Stomach smooth muscle (tissue), 2 donors: ENCODE results near the gene AFG3L2.

Experiments used
- H3K27ac ChIP-seq: one replicate; pipeline ENCODE4 v1.7.0; 2013; ENCODE audit warnings: mild to moderate bottlenecking, low read length, inconsistent platforms
- H3K27me3 ChIP-seq, 2 donors: one replicate each; pipeline ENCODE4 v1.7.0; 2013; ENCODE audit warnings: low read length in 2 of 2; ENCODE audit not compliant: insufficient read depth in 2 of 2, control insufficient read depth in 1 of 2
- H3K36me3 ChIP-seq, 2 donors: one replicate each; pipeline ENCODE4 v1.7.0; 2013; ENCODE audit warnings: low read length in 2 of 2; ENCODE audit not compliant: control insufficient read depth in 2 of 2, insufficient read depth in 2 of 2
- H3K4me1 ChIP-seq: one replicate; pipeline ENCODE4 v1.7.0; 2013; ENCODE audit warnings: low read length; ENCODE audit not compliant: control insufficient read depth, insufficient read depth
- H3K4me3 ChIP-seq, 2 donors: one replicate each; pipeline ENCODE4 v1.7.0; 2013; ENCODE audit warnings: low read length in 2 of 2
- H3K9ac ChIP-seq, 2 donors: one replicate each; pipeline ENCODE4 v1.7.0; 2013; ENCODE audit warnings: low read length in 2 of 2, mild to moderate bottlenecking in 1 of 2
- H3K9me3 ChIP-seq, 2 donors: one replicate each; pipeline ENCODE4 v1.7.0; 2013; ENCODE audit warnings: low read length in 2 of 2; ENCODE audit not compliant: control insufficient read depth in 2 of 2
- donor health status: healthy.
- donor health status: Pancreatic carcinoma.

Gene AFG3L2

DNA sequence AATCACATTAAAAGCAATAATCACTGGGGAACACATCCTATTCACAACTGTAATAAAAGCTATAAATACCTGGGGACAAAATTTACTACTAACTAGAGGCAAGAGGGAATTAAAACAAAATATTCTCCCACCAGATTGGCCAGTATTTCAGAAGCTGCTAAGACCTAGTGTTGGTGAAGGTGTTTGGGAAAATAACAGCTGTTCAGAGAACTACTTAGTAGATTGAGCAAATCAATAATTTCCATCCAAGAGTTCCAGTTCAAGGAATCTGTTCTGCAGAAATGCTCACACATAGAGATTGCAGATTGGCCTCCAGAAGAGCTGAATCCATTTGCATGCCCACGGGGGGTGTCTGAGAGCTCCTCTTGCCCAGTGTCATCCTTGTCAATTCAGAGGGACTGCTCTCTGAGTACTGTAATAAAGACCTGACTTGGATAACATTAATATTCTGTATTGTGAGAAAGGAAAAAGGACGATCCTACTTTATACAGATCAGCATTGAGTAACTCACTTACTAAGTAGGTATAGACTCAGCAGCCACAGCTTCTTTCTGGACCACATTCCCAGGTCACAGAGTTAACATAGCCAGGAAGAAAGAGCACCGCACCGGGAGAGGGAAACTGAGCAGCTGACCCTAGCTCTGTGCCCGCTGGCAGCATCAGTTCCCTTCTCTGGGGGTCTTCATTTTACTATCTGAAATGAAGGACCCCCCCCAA lies 63.3 kb downstream of the AFG3L2 start:
- H3K4me3 ChIP-seq, result peak overlapping the region in 1 of 2 donors; percentile 17

DNA sequence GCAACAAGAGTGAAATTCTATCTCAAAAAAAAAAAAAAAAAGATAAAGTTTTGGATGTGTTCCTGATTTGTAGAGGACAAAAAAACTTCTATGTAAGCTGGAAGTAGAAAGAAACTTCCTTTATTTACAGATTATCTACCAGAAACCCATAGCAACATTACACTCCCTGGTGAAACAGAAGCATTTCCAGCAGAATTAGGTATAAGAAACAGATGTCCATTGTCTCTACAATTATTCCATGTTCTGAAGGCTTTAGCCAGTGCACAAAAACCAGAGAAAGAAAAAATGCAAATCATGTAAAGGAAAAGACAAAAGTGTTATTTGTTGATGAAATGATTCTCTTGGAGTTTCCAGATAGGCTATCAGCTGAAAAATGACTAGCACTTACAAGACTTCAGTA lies 64.1 kb downstream of the AFG3L2 start:
- no peaks in the 10 kb centered on the region for H3K27me3 ChIP-seq
- peaks cover 0 to 6% of the 10 kb centered on the region in 2 donors for H3K9me3 ChIP-seq
- peak overlapping the region; percentile 93 for H3K27ac ChIP-seq
- no peak overlapping the region for H3K4me3 ChIP-seq
- no peak overlapping the region for H3K9ac ChIP-seq
- peaks cover 28 to 29% of the 10 kb centered on the region in 2 donors for H3K36me3 ChIP-seq
- H3K4me1 ChIP-seq, result peaks cover 46% of the 10 kb centered on the region

More for the DNA sequence above, 63.3 kb downstream of the AFG3L2 start:
- H3K4me1 ChIP-seq, result peaks cover 53% of the 10 kb centered on the region
- H3K27ac ChIP-seq, result peak overlapping the region; percentile 93
- peak overlapping the region; percentile 3 to 47 for H3K9ac ChIP-seq
- peaks cover 28 to 29% of the 10 kb centered on the region in 2 donors for H3K36me3 ChIP-seq
- H3K27me3 ChIP-seq, result no peaks in the 10 kb centered on the region
- peaks cover 0 to 6% of the 10 kb centered on the region in 2 donors for H3K9me3 ChIP-seq

DNA sequence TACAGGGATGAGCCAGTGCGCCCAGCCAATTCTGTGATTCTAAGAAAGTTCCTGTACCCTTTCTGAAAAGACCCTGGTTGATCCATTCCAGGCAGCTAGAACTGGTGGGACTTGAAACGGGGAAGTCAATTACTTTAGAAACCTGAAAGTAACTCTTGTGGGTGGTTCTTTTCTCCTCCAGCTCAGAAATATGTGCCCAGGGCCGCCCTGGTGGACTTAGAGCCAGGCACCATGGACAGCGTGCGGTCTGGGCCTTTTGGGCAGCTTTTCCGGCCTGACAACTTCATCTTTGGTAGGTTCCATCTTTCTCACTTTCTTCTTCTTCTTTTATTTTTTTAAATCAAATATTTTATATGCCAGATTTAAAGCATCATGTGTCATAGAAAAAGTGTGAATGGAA lies 66.3 kb downstream of the AFG3L2 start:
- peak overlapping the region; percentile 35 to 47 for H3K4me3 ChIP-seq
- H3K9ac ChIP-seq, result peak overlapping the region in 1 of 2 donors; percentile 9
- H3K4me1 ChIP-seq, result peaks cover 48% of the 10 kb centered on the region
- peaks cover 23 to 29% of the 10 kb centered on the region in 2 donors for H3K36me3 ChIP-seq
- no peaks in the 10 kb centered on the region for H3K27me3 ChIP-seq
- peak overlapping the region; percentile 58 for H3K27ac ChIP-seq
- peaks cover 0 to 6% of the 10 kb centered on the region in 2 donors for H3K9me3 ChIP-seq

DNA sequence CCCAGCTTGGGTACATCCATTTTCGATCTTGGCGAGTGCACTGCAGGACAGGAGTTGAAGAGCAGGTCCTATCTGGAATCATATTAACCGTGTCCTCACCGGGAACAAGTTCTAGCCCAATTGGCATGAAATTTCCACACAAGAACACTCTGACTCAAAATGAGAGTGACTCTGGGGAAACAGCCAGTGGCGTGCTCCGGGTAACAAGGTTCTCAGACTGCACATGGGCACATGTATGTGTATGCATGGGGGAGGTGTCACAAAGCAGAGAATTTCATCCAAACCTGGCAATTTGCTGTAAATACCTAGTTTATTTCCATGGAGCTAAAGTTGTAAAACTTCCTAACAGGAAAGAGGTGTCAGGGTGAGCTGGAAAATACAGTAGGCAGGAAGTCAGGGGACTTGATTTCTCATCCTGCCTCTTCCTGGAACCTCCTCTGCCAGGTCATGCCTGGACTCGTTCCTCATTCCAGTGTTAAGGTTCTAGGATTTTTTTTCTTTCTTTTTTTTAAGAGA lies 67.3 kb downstream of the AFG3L2 start:
- peaks cover 49% of the 10 kb centered on the region for H3K4me1 ChIP-seq

DNA sequence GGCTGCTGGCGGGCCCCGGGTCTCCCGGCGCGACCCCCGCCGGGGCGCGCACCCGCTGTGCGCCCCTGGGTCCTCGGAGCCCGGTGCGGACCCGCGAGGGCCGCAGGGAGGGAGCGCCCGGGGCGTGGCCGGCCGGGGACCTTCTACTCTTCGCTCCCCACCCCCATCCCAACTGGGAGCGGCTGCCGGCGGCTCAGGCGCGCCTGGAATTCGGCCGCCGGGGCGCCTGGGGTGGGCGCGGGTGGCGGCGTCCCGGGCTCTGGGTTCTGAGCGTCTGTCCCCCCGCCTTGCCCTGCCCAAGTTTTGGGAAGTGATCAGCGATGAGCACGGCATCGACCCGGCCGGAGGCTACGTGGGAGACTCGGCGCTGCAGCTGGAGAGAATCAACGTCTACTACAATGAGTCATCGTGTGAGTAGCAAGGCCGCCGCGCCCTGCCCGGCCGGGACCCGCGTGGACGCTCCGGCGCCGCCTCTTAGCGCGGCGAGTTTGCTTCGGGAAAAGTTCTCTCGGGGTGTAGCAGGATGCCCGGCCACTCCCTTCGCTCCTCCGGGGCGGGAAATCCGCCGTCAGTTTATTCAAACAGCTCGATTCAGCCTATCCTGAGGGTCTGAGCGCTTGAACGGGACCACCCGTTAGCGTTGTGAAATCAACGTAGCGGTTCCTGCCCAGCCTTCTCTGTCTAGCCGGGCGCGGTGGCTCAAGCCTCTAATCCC lies 68.5 kb downstream of the AFG3L2 start:
- Histone ChIP-seq H3K36me3 (peaks cover 17 to 24% of the 10 kb centered on the region in 2 donors), H3K27ac (peak overlapping the region; percentile 96), H3K27me3 (no peaks in the 10 kb centered on the region), H3K4me3 (peak overlapping the region; percentile 90 to 99), H3K4me1 (peaks cover 38% of the 10 kb centered on the region), H3K9me3 (peaks cover 0 to 6% of the 10 kb centered on the region in 2 donors), H3K9ac (peak overlapping the region; percentile 89 to 95)

More for the DNA sequence above, 67.3 kb downstream of the AFG3L2 start:
- Histone ChIP-seq H3K27ac (peak overlapping the region; percentile 96), H3K4me3 (peak overlapping the region; percentile 90 to 99), H3K36me3 (peaks cover 22 to 29% of the 10 kb centered on the region in 2 donors), H3K27me3 (no peaks in the 10 kb centered on the region), H3K9ac (peak overlapping the region; percentile 89 to 95), H3K9me3 (peaks cover 0 to 6% of the 10 kb centered on the region in 2 donors)

DNA sequence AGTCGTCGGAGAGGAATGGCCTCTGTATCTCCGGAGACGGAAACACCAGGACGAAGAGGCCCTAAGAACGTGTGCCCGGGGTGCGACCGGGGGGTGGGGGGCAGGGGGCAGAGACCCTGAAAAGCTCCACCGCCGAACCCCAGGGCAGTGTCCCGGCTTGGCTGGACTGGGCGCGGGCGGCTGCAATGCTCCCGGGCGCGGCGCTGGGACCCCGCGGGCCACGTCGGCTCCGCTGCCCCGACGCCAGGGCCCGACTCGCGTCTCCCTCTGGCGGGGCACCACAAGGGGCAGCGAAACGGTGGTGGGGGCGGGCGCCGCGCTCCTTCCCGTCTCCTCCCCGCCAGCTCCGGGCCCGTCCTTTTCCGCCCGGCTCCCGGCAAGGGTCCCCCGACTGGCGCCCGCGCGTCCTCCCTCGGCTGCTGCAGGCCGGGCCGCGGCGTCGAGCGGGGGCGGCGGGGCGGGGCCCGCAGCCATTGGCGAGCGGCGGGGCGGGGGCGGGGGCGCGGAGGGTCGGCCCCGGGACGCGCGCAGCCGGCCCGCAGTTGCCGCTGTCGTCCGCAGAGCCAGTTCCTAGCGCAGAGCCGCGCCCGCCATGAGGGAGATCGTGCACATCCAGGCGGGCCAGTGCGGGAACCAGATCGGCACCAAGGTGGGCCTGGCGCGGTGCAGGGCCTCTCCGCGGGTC lies 69.2 kb downstream of the AFG3L2 start, which contains the start of gene TUBB6:
Gene TUBB6, plus strand, starts transcription at position 541 of the 685 bp plus-strand sequence. Its CDS starts 52 bp downstream, at position 593.
- H3K27me3 ChIP-seq, result no peaks in the 10 kb centered on the region
- H3K9ac ChIP-seq, result peak within 1 kb of the TSS; percentile 89 to 95
- H3K36me3 ChIP-seq, result peaks cover 12 to 18% of the 10 kb centered on the region in 2 donors
- H3K27ac ChIP-seq, result peak within 1 kb of the TSS; percentile 96
- H3K9me3 ChIP-seq, result peaks cover 0 to 6% of the 10 kb centered on the region in 2 donors
- peaks cover 38% of the 10 kb centered on the region for H3K4me1 ChIP-seq
- H3K4me3 ChIP-seq, result peak within 1 kb of the TSS; percentile 90 to 99

DNA sequence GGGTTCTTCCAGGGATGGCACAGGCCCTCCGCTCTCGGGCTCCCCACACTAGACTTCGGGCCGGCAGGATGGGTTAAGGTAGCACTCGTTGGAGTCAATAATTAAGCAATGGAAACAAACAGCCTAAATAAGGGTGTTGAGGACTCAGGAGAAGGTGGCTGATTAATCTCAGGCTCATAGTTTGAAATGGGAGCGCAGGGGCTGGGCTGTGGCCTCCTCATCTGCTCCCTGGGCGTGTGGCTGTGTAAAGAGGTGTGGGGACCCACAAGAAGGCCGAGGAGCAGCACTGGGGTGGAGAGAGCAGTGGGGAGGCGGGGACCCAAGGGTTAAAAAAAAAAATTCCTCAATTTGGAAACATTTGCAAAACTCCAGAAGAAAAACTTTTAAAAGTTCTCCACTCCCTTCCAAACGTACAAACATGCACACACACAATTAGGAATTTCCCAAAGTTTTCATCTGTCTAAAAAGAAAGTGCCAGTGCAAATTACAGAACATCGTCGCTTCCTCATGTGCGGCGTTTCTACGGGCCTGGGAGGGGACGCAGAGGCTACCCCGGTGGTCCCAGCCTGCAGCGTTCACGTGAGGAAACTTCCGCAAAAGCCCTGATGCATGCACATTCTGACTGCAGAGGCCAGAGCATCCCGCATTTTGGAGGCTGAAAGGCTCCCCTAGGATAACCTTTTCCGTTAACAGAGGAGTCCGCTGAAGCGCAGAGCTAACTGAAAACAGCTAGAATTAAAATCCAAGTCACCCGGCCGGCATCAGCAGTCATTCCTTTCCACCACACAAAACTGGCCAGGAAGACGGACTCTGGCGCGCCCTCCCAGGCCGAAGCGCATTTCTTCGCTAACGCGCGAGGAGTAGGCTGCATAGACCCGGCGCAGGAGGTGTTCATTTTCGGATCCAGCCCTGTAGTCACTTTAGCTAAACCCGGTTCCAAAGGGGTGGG lies 70.0 kb downstream of the AFG3L2 start:
- H3K4me3 ChIP-seq, result peak overlapping the region; percentile 90
- H3K27ac ChIP-seq, result peak overlapping the region; percentile 96
- H3K9ac ChIP-seq, result peak overlapping the region; percentile 60 to 73
- peaks cover 38% of the 10 kb centered on the region for H3K4me1 ChIP-seq
- peaks cover 9 to 13% of the 10 kb centered on the region in 2 donors for H3K36me3 ChIP-seq
- peaks cover 0 to 3% of the 10 kb centered on the region in 2 donors for H3K9me3 ChIP-seq
- H3K27me3 ChIP-seq, result no peaks in the 10 kb centered on the region

DNA sequence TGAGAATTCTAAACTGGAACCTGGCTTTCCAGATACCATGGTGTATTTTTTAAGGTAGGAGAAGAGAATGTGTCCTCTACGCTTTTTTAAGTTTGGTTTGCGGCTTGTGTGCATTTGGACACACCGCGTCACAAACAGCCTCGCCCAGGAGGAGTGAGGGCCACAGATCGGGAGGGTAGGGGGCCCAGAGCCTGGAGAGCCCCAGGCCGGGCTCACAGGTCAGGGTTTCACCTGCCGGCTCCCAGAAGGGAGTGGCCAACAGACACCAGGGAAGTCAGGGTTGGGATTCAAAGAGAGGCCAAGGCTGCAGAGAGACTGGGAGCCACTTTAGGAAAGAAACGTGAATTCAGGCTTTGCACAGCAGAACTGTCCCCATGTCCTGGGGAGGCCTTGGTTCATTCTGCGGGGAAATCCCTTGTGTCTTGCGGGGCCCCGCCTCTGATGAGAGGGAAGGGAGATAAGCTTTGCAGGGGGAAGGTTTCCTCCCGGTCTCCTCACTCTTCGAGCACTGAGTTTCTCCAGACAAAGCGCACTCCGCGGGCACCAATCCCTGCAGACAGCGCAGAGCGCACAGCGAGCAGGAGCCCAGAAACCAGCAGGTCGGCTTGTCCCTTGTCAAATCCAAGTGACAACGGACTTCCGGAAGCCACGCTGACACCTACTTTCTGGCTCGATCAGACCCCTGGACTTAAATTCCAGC lies 70.9 kb downstream of the AFG3L2 start:
- peak overlapping the region; percentile 90 for H3K4me3 ChIP-seq
- no peaks in the 10 kb centered on the region for H3K27me3 ChIP-seq
- peak overlapping the region; percentile 96 for H3K27ac ChIP-seq

DNA sequence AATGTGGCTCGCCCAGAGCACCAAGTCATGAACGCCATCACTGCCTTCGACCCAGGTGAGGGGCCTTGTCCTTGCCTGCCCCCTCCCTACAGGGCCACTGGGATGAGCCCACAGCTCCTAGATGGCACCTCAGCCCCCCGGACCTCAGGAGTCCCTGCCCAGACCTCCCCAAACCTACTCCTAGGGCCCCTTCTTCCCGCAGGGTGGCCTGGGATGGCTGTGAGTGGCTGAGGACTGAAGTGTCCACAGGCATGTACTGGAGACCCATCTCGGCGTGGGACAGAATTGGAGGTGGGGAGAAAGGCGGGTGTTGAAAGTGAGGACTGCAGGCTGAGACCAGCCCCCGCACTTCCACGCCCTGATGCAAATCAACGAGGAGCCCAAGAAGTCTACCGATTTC lies 71.8 kb downstream of the AFG3L2 start:
- Histone ChIP-seq H3K36me3 (peaks cover 2 to 4% of the 10 kb centered on the region in 2 donors), H3K9me3 (no peaks in the 10 kb centered on the region), H3K27me3 (no peaks in the 10 kb centered on the region), H3K4me1 (peaks cover 33% of the 10 kb centered on the region), H3K27ac (no peak overlapping the region), H3K4me3 (peak overlapping the region in 1 of 2 donors; percentile 29), H3K9ac (no peak overlapping the region)

More for the DNA sequence above, 70.9 kb downstream of the AFG3L2 start:
- Histone ChIP-seq H3K9me3 (no peaks in the 10 kb centered on the region), H3K36me3 (peaks cover 5 to 8% of the 10 kb centered on the region in 2 donors), H3K4me1 (peaks cover 38% of the 10 kb centered on the region), H3K9ac (peak overlapping the region; percentile 60 to 73)
